Ovary (tissue), 3 donors: ENCODE measurements around the gene NPAS3.

Experiments
- CTCF ChIP-seq, 3 donors: fragments of 450-650 bp in 2 of 3; fragments of 200-600 bp in 1 of 3; IDR thresholded peaks; one replicate each; pipeline versions ENCODE4 v1.5.1 to v1.8.0; 2016 to 2022; ENCODE audit warnings: antibody characterized with exemption in 3 of 3, mild to moderate bottlenecking in 1 of 3
- POLR2A ChIP-seq: fragments of 450-650 bp; IDR thresholded peaks from one replicate; pipeline ENCODE4 v1.6.1; 2017; ENCODE audit warnings: antibody characterized with exemption, mild to moderate bottlenecking, moderate library complexity
- donor health status: DM: no; HTN: no; CAD: no.

DNA sequence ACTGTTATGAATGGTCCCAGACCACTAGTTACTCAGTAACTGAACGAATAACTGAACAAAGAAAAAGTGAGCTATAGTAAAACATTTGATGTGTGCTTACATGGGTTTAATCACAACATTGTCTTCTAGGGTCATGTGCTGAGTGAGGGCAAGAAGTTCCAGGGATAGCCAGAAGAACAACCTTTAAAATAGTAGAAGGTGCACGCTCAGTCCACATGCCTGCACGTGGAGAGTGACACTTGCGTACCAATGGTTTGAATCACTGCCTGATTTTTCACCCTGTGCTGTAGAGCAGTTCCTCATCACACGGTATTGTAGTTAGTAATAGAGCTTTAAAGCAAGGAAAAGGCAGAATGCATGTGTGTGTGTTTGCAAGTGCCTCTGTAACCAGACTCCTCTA is 788.0 kb downstream of the NPAS3 start:
- TF ChIP-seq CTCF (IDR thresholded peaks at IDR 0.05) (no peak), POLR2A (no peak)
